ENCODE measurements around the gene DOC2B. TPM values are rescaled to one million over a fixed set of nuclear protein-coding genes. Genes with fewer than 3 reads are reported as not detected.

DOC2B gene
- total RNA-seq, 1 donor from 2014 or later = 0.11 TPM

- H3K27ac Mint-ChIP-seq (ENCODE audit: unreplicated experiment) = no peak overlapping the region
- no peak overlapping the region for H2AFZ ChIP-seq (ENCODE audit: low read depth, low read length)
- no peak for FAIRE-seq
These were observed 15.9 kb upstream of the DOC2B start for GRCh38 chr17:197352-197751.

DNA sequence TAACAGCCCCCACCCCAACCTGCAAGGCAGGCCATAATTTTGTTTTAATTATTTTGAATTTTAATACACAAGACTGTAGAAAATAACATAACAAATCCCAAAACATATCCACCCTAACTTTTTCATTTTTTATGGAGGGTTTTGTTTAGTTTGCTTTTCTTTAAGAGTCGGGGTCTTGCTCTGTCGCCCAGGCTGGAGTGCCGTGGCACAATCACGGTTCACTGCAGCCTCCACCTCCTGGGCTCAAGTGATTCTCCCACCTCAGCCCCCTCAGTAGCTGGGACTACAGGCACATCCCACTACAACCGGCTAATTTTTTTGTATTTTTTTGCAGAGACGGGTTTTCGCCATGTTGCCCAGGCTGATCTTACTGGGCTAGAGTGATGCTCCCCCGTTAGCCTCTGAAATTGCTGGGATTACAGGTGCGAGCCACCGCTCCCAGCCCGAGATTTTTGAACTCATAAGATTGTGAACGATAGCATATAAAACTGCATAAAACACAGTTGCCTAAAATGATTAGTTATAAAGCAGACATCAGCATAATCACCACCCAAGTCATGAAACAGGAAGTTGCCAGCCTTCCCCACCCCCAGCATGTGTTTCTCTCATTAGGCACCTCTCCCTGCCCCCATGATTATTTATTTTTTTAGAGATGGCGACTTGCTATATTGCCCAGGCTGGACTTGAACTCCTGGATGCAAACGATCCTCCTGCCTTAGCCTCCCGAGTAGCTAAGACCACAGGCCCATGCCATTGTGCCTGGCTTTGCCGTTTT is 13.6 kb upstream of the DOC2B start:
- H3K27me3 Mint-ChIP-seq (ENCODE audit: low read depth, unreplicated experiment) = peaks cover 17% of the 10 kb centered on the region
- H3K27me3 ChIP-seq (ENCODE audit: insufficient read depth, low read length) = peaks cover 8% of the 10 kb centered on the region
- no peaks in the 10 kb centered on the region for H3K36me3 ChIP-seq (ENCODE audit: insufficient read depth, low read length)
- no peaks in the 10 kb centered on the region for H3K36me3 Mint-ChIP-seq (ENCODE audit: low read depth, unreplicated experiment)
- no peaks in the 10 kb centered on the region for H3K9me3 Mint-ChIP-seq (ENCODE audit: unreplicated experiment)
- no peaks in the 10 kb centered on the region for H3K4me1 ChIP-seq (ENCODE audit: insufficient read depth, low read length)
- no peak for TF ChIP-seq EZH2 (IDR thresholded peaks at IDR 0.05; ENCODE audit: insufficient read depth, low read length)
- TF ChIP-seq, protein P1, sequence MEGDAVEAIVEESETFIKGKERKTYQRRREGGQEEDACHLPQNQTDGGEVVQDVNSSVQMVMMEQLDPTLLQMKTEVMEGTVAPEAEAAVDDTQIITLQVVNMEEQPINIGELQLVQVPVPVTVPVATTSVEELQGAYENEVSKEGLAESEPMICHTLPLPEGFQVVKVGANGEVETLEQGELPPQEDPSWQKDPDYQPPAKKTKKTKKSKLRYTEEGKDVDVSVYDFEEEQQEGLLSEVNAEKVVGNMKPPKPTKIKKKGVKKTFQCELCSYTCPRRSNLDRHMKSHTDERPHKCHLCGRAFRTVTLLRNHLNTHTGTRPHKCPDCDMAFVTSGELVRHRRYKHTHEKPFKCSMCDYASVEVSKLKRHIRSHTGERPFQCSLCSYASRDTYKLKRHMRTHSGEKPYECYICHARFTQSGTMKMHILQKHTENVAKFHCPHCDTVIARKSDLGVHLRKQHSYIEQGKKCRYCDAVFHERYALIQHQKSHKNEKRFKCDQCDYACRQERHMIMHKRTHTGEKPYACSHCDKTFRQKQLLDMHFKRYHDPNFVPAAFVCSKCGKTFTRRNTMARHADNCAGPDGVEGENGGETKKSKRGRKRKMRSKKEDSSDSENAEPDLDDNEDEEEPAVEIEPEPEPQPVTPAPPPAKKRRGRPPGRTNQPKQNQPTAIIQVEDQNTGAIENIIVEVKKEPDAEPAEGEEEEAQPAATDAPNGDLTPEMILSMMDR (IDR thresholded peaks at IDR 0.05; ENCODE audit: insufficient read depth, low read depth, low read length) = no peak
- no peak overlapping the region for H3K27ac ChIP-seq (ENCODE audit: low read depth, low read length)
- no peaks in the 10 kb centered on the region for H3K79me2 ChIP-seq (ENCODE audit: insufficient read depth, low read length)
- DNase-seq (ENCODE audit: low read depth) = no peak
- no peak overlapping the region for H3K4me2 ChIP-seq (ENCODE audit: low read length)
- no peak overlapping the region for H2AFZ ChIP-seq (ENCODE audit: low read depth, low read length)
- no peak overlapping the region for H3K4me3 Mint-ChIP-seq (ENCODE audit: unreplicated experiment)
- peaks cover 9% of the 10 kb centered on the region for H3K4me1 Mint-ChIP-seq (ENCODE audit: low read depth, unreplicated experiment)
- no peak overlapping the region for H3K27ac Mint-ChIP-seq (ENCODE audit: unreplicated experiment)
- FAIRE-seq = no peak
- H3K9ac ChIP-seq (ENCODE audit: low read length) = no peak overlapping the region
- H3K4me3 ChIP-seq (ENCODE audit: insufficient read depth, low read depth, low read length) = no peak overlapping the region
- no peaks in the 10 kb centered on the region for H3K9me3 ChIP-seq (ENCODE audit: insufficient read depth, low read depth, low read length)
- H4K20me1 ChIP-seq (ENCODE audit: insufficient read depth, low read length) = no peaks in the 10 kb centered on the region

More at GRCh38 chr17:197352-197751, 15.9 kb upstream of the DOC2B start:
- Histone ChIP-seq H3K4me3 (ENCODE audit: insufficient read depth, low read depth, low read length) (no peak overlapping the region), H3K27me3 (ENCODE audit: insufficient read depth, low read length) (peaks cover 13% of the 10 kb centered on the region), H3K4me2 (ENCODE audit: low read length) (no peak overlapping the region), H3K79me2 (ENCODE audit: insufficient read depth, low read length) (no peaks in the 10 kb centered on the region), H3K27ac (ENCODE audit: low read depth, low read length) (no peak overlapping the region), H3K9me3 (ENCODE audit: insufficient read depth, low read depth, low read length) (no peaks in the 10 kb centered on the region), H4K20me1 (ENCODE audit: insufficient read depth, low read length) (no peaks in the 10 kb centered on the region), H3K9ac (ENCODE audit: low read length) (no peak overlapping the region), H3K4me1 (ENCODE audit: insufficient read depth, low read length) (no peaks in the 10 kb centered on the region), H3K36me3 (ENCODE audit: insufficient read depth, low read length) (no peaks in the 10 kb centered on the region)
- Mint-ChIP-seq H3K4me3 (ENCODE audit: unreplicated experiment) (no peak overlapping the region), H3K9me3 (ENCODE audit: unreplicated experiment) (no peaks in the 10 kb centered on the region), H3K27me3 (ENCODE audit: low read depth, unreplicated experiment) (peaks cover 22% of the 10 kb centered on the region), H3K4me1 (ENCODE audit: low read depth, unreplicated experiment) (peaks cover 9% of the 10 kb centered on the region), H3K36me3 (ENCODE audit: low read depth, unreplicated experiment) (no peaks in the 10 kb centered on the region)
- no peak for TF ChIP-seq EZH2 (IDR thresholded peaks at IDR 0.05; ENCODE audit: insufficient read depth, low read length)
- TF ChIP-seq, protein P1 (IDR thresholded peaks at IDR 0.05; ENCODE audit: insufficient read depth, low read depth, low read length) = no peak
- DNase-seq (ENCODE audit: low read depth) = no peak

All from astrocyte (in vitro differentiated cells and primary cell).